ENCODE results near the gene TIMM10.

DNA sequence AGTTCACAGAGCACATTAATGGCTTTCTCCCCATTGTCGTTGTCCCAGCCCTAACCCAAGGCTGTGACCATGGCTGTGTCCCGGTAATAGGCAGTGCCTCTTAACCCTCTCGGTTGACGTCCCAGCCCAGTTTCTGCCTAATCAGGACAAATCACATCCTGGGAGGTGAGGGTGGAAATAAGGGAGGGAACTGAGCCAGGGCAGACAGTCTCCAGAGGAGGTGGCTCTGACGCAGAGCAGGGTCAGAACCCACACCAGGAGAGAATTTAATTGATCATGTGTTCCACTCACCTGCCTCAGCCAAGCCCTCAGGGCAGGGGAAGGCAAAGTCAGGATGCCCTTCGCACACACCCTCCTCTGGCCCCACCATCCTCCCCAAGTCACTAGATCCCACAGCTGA lies 32.0 kb downstream of the TIMM10 start:
- TF ChIP-seq CTCF (IDR thresholded peaks at IDR 0.05): no peak
- no peak for TF ChIP-seq POLR2A (IDR thresholded peaks at IDR 0.05)
